Heart left ventricle (tissue), 16 donors: ENCODE data around the gene STXBP5L. TPM values are rescaled to one million over a fixed set of nuclear protein-coding genes. Genes with fewer than 3 reads are reported as not detected.

Source experiments
- ATAC-seq, 4 donors: fragments of 200-7000 bp; cut with Tn5 transposase; one replicate each; pipeline ENCODE4 v1.9.1; 2020 to 2022; ENCODE audit warnings: moderate library complexity in 4 of 4, mild to moderate bottlenecking in 3 of 4, moderate number of reproducible peaks in 1 of 4
- DNase-seq, 5 donors: peaks; one replicate each; pipeline ENCODE4 v3.0.0-alpha.2; 2020
- H3K27ac ChIP-seq, 12 donors: fragments of 200-600 bp; sonication (generic) in 4 of 12; one replicate each; pipeline versions ENCODE4 v1.5.0 to v1.8.0; 2016 to 2022; ENCODE audit warnings: mild to moderate bottlenecking in 2 of 12
- H3K27me3 ChIP-seq, 9 donors: fragments of 200-600 bp; sonication (generic) in 2 of 9; one replicate each; pipeline versions ENCODE4 v1.5.1 to v1.8.0; 2016 to 2022; ENCODE audit warnings: mild to moderate bottlenecking in 3 of 9
- H3K36me3 ChIP-seq, 9 donors: fragments of 200-600 bp; sonication (generic) in 2 of 9; one replicate each; pipeline versions ENCODE4 v1.5.0 to v1.8.0; 2018 to 2022; ENCODE audit warnings: mild to moderate bottlenecking in 2 of 9
- H3K4me1 ChIP-seq, 12 donors: fragments of 200-600 bp; sonication (generic) in 4 of 12; one replicate each; pipeline versions ENCODE4 v1.5.0 to v1.8.0; 2016 to 2022; ENCODE audit warnings: mild to moderate bottlenecking in 3 of 12
- H3K4me3 ChIP-seq, 12 donors: fragments of 200-600 bp; sonication (generic) in 4 of 12; one replicate each; pipeline versions ENCODE4 v1.5.0 to v1.8.0; 2017 to 2022; ENCODE audit warnings: mild to moderate bottlenecking in 9 of 12, moderate library complexity in 4 of 12
- H3K9me3 ChIP-seq, 12 donors: fragments of 200-600 bp; sonication (generic) in 4 of 12; one replicate each; pipeline versions ENCODE4 v1.5.0 to v1.8.0; 2016 to 2022; ENCODE audit warnings: mild to moderate bottlenecking in 1 of 12
- POLR2A ChIP-seq, 2 donors: fragments of 450-650 bp; IDR thresholded peaks; one replicate each; pipeline ENCODE4 v1.6.1; 2017; ENCODE audit warnings: antibody characterized with exemption in 2 of 2, mild to moderate bottlenecking in 2 of 2, moderate library complexity in 2 of 2
- WGBS, 4 donors: extraction: QIAGEN DNeasy Blood & Tissue Kit in 2 of 4; methylation state at CpG; one replicate each; pipeline versions ENCODE4 v1.1.5 to v1.1.7; 2013 to 2018; 5-methylcytosine and 5-hydroxymethylcytosine counted together
- intact Hi-C, 10 donors: fragments of 100-400 bp; cut with DNase I; formaldehyde crosslinking; loops; one replicate each; pipeline versions ENCODE4 v1.11.1 to v1.14.2; 2022
- polyA plus RNA-seq, 2 donors: library from polyadenylated mRNA; stranded (reverse); fragments of 200-250 nt; gene quantifications; one replicate each; pipeline ENCODE4 v1.2.3, GENCODE V29; 2013
- total RNA-seq, 9 donors: library from RNA; depleted of rRNA in 2 of 9; stranded (reverse); fragments of >200 nt in 2 of 9; fragmentation: NEBNext Ultra II Directional in 3 of 9; extraction: Animal tissue kit (Norgen Biotek cat#: 25700) in 3 of 9; gene quantifications; one replicate each; pipeline versions ENCODE4 v1.1.0 to v1.2.4, GENCODE V29; 2016 to 2023
- TF ChIP-seq, protein P1 (sequence below), 12 donors: fragments of 200-600 bp; sonication (generic) in 4 of 12; IDR thresholded peaks; one replicate each; pipeline versions ENCODE4 v1.5.0 to v1.8.0; 2018 to 2022; ENCODE audit warnings: antibody characterized with exemption in 12 of 12, mild to moderate bottlenecking in 5 of 12
- donor health status: ischemic (EF 13 %, LVEDD 7.1; RV severe dilation, severe dysfunction).
- donor health status: healthy with polysubstance abuse.
- donor health status: DM: no; HTN: yes; CAD: no.
- donor health status: DM: no; HTN: no; CAD: no.
- donor health status: ischemic (EF 25% LVEDD 6.9; RV normal size, moderate dysfunction).
- donor health status: ischemic (EF 25% LVEDD 5.7; RV mildly dilated, moderate dysfunction).
- donor health status: healthy.
- donor health status: DM: yes; HTN: yes; CAD: no.
- donor health status: ischemic (EF 35%, LVEDD 5.7; RV mildly dilated, moderate dysfunction).
- donor health status: nonischemic (EF 11% LVEDD 7.7; RV severe dilation, severe dysfunction).
- donor health status: DM: yes; HTN: yes; CAD: no.
- donor health status: PGD.
- donor health status: ischemic (EF 29% LVEDD 5.4; RV normal size, mild dysfunction).
- donor health status: nonischemic (EF 23%, LVEDD 6.1; RV moderate dilation, normal function).

The STXBP5L gene
- total and polyA plus RNA-seq, 11 donors = 0.10 TPM; not detected in 10

DNA sequence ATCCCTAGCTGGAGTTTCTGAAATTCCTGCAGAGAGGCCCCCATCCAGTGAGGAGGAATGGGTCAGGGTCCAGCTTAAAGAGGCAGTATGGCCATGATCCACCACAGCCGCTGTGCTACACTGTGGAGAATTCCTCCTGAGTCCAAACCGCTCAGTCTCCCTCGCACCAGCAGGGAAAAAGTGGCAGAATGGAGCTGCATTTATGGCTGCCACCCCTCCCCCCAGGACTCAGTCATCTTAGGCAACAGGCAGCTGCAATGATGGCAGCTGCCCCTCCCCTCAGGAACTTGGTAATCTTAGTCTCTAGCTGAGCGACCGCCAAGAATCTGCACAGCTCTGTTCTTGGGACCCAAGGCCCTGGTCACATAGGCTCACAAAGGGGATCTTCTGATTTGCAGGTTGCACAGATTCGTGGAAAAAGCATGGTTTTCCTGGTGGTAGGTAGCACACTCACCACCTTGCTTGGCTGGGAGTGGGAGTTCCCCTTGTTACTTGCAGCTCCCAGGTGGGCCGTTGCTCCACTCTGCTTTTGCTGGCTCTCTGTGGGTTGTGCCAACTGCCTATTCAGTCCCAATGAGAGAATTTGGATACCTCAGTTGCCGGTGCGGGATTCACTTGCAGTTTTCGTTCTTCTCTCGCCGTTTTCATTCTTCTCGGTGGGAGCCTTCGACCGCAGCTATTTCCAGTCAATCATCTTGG lies 204.1 kb downstream of the STXBP5L start:
- H3K27me3 ChIP-seq = no peaks in the 10 kb centered on the region
- ATAC-seq (no peak), DNase-seq (no peak)
- no peaks in the 10 kb centered on the region for H3K4me1 ChIP-seq
- H3K36me3 ChIP-seq = no peaks in the 10 kb centered on the region
- peaks cover 0 to 7% (median 0%) of the 10 kb centered on the region in 12 donors for H3K9me3 ChIP-seq
- H3K4me3 ChIP-seq = no peak overlapping the region
- intact Hi-C loops = no loop called here
- WGBS, 4 donors = 77 to 82% (median 78%) methylated on average over 14 to 15 of the region's 15 CpGs
- no peak overlapping the region for H3K27ac ChIP-seq
- TF ChIP-seq POLR2A (IDR thresholded peaks at IDR 0.05) = no peak
- TF ChIP-seq, protein P1, sequence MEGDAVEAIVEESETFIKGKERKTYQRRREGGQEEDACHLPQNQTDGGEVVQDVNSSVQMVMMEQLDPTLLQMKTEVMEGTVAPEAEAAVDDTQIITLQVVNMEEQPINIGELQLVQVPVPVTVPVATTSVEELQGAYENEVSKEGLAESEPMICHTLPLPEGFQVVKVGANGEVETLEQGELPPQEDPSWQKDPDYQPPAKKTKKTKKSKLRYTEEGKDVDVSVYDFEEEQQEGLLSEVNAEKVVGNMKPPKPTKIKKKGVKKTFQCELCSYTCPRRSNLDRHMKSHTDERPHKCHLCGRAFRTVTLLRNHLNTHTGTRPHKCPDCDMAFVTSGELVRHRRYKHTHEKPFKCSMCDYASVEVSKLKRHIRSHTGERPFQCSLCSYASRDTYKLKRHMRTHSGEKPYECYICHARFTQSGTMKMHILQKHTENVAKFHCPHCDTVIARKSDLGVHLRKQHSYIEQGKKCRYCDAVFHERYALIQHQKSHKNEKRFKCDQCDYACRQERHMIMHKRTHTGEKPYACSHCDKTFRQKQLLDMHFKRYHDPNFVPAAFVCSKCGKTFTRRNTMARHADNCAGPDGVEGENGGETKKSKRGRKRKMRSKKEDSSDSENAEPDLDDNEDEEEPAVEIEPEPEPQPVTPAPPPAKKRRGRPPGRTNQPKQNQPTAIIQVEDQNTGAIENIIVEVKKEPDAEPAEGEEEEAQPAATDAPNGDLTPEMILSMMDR (IDR thresholded peaks at IDR 0.05) = no peak

DNA sequence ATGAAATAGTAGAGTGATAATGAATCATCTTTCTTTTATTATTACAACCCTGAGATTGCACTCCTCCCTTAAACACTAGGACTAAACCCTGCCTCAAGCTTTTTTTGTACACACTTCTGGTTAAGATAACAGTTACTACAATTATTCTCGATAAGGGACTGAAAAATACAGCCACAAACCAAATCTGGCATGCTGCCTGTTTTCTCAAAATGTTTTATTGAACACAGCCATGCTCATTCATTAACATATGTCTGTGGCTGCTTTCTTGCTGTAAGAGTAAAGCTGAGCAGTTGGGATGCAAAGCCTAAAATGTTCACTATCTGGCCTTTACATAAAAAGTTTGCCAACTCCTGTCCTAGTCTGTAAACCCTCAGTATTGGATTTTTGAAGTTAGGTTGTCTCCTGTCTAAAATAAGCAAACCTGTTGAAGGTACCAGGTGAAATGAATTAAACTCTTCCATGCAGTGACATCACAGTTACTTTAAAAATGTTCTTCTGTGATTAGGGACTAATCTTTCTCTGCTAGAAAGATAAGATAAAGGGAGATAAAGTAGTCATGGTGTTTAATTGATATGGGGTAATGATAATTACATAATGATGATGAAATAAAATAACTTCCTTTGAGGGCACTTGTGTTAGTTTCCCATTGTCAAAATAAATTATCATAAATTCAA lies 218.2 kb downstream of the STXBP5L start:
- WGBS, 4 donors = 18 to 23% (median 20%) methylated on average over 1 of the region's 1 CpG
- Histone ChIP-seq H3K9me3 (no peaks in the 10 kb centered on the region), H3K36me3 (no peaks in the 10 kb centered on the region), H3K27ac (no peak overlapping the region), H3K4me3 (no peak overlapping the region), H3K4me1 (no peaks in the 10 kb centered on the region), H3K27me3 (no peaks in the 10 kb centered on the region)
- ATAC-seq = no peak
- no peak for TF ChIP-seq POLR2A (IDR thresholded peaks at IDR 0.05)
- no peak for DNase-seq
- intact Hi-C loops = no loop called here

DNA sequence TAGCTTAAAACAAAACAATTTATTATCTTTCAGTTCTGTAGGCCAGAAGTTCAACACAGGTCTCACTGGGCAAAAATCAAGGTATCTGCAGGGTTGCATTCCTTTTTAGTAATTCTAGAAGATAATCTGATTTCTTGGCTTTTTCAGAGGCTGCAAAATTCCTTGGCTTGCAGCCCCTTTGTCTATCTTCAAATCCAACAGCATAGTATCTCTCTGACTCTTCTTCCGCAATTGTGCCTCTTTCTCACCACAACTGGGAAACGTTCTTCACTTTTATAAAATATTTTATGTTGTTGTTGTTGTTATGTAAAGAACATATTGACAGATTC lies 218.7 kb downstream of the STXBP5L start:
- no peak for ATAC-seq
- peaks cover 0 to 5% (median 0%) of the 10 kb centered on the region in 12 donors for H3K9me3 ChIP-seq
- no peaks in the 10 kb centered on the region for H3K4me1 ChIP-seq
- WGBS, 4 donors = 61 to 73% (median 69%) methylated on average over 2 of the region's 2 CpGs
- no peaks in the 10 kb centered on the region for H3K27me3 ChIP-seq
- H3K27ac ChIP-seq = no peak overlapping the region
- H3K36me3 ChIP-seq = no peaks in the 10 kb centered on the region
- intact Hi-C loops = no loop called here
- TF ChIP-seq, protein P1 (IDR thresholded peaks at IDR 0.05) = no peak
- TF ChIP-seq POLR2A (IDR thresholded peaks at IDR 0.05) = no peak
- no peak for DNase-seq
- no peak overlapping the region for H3K4me3 ChIP-seq

DNA sequence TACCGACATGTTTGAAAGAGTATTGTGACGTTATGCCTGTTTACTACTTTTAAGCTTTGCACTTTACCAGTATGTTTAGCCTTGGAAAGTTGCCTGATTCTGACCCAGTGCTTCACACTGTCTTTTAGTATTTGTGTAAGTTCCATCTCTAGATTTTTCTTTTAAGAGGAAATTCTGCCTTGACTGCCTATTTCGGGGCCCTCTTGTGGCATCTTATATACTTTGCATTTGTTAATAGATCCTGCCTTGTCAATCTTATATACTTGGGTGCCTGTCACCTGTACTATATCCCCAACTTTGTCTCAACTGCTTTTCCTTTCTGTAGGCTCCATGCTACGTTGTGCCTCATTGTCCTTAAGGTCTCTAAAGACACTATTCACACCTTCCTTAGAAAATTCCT lies 244.6 kb downstream of the STXBP5L start:
- WGBS, 4 donors = 52 to 61% (median 59%) methylated on average over 4 of the region's 4 CpGs
- Histone ChIP-seq H3K9me3 (peaks cover 0 to 11% (median 0%) of the 10 kb centered on the region in 12 donors), H3K27ac (no peak overlapping the region), H3K27me3 (no peaks in the 10 kb centered on the region), H3K4me3 (no peak overlapping the region), H3K36me3 (no peaks in the 10 kb centered on the region), H3K4me1 (no peaks in the 10 kb centered on the region)
- intact Hi-C loops = no loop called here
- no peak for DNase-seq
- TF ChIP-seq, protein P1 (IDR thresholded peaks at IDR 0.05) = no peak
- no peak for TF ChIP-seq POLR2A (IDR thresholded peaks at IDR 0.05)
- ATAC-seq = no peak
